WTC11 (cell line): Measurements from ENCODE around the gene TRAPPC4.

Source experiments
- ATF2 ChIP-seq: sonication (generic); formaldehyde crosslinking; IDR thresholded peaks from 2 replicates; pipeline ENCODE4 v1.8.1; 2022; ENCODE audit warnings: low read depth, missing genetic modification reagents, borderline replicate concordance
- CREB1 ChIP-seq: sonication (generic); formaldehyde crosslinking; IDR thresholded peaks from 2 replicates; pipeline ENCODE4 v1.8.0; 2023; ENCODE audit warnings: mild to moderate bottlenecking, missing genetic modification reagents
- NR3C1 ChIP-seq: sonication (generic); formaldehyde crosslinking; conservative IDR thresholded peaks from 2 replicates; pipeline ENCODE4 v1.8.1; 2023; ENCODE audit warnings: low read depth, mild to moderate bottlenecking, missing genetic modification reagents
- TF ChIP-seq, protein P1 (sequence below): fragments of 200-600 bp; IDR thresholded peaks from 2 replicates; pipeline ENCODE4 v1.8.0; 2022; ENCODE audit warnings: antibody characterized with exemption

GRCh38 chr11:119025099-119025473 is 6.5 kb downstream of the TRAPPC4 start:
- TF ChIP-seq, protein P1, sequence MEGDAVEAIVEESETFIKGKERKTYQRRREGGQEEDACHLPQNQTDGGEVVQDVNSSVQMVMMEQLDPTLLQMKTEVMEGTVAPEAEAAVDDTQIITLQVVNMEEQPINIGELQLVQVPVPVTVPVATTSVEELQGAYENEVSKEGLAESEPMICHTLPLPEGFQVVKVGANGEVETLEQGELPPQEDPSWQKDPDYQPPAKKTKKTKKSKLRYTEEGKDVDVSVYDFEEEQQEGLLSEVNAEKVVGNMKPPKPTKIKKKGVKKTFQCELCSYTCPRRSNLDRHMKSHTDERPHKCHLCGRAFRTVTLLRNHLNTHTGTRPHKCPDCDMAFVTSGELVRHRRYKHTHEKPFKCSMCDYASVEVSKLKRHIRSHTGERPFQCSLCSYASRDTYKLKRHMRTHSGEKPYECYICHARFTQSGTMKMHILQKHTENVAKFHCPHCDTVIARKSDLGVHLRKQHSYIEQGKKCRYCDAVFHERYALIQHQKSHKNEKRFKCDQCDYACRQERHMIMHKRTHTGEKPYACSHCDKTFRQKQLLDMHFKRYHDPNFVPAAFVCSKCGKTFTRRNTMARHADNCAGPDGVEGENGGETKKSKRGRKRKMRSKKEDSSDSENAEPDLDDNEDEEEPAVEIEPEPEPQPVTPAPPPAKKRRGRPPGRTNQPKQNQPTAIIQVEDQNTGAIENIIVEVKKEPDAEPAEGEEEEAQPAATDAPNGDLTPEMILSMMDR: no peak
- no peak for TF ChIP-seq ATF2 (CRISPR knock-in tag)
- TF ChIP-seq CREB1 (CRISPR knock-in tag): no peak
- no peak for TF ChIP-seq NR3C1 (CRISPR knock-in tag)
